H1 (cell line): ENCODE measurements around the gene ZFP91. TPM values are rescaled to one million over a fixed set of nuclear protein-coding genes. Genes with fewer than 3 reads are reported as not detected.

Experiments used
- CTCF ChIA-PET: fragments of 300-600 bp; sonication (Branson Sonifier 250); formaldehyde crosslinking; loops from one replicate; lab custom pipeline; 2021; ENCODE audit not compliant: partially characterized antibody; lab: Charles Lee
- POLR2A ChIA-PET: fragments of 300-600 bp; sonication (Branson Sonifier 250); formaldehyde crosslinking; loops from one replicate; lab custom pipeline; 2021; ENCODE audit warnings: inconsistent platforms; ENCODE audit not compliant: partially characterized antibody; lab: Charles Lee
- DNase-seq, 2 experiments: peaks; one replicate each; pipeline versions ENCODE4 v3.0.0 to v3.0.0-alpha.2; 2010 to 2022; ENCODE audit warnings: low spot score in 2 of 2, low read depth in 1 of 2, mixed read lengths in 1 of 2
- FAIRE-seq: peaks from 2 replicates; lab custom pipeline; 2011; peaks lifted over from hg19 to GRCh38; lab: Jason Lieb, UNC
- H2AFZ ChIP-seq: 2 replicates; pipeline ENCODE4 v1.8.1; 2012; ENCODE audit warnings: low read length, inconsistent platforms
- H2AK5ac ChIP-seq: 2 replicates; pipeline ENCODE4 v1.6.1; 2013; ENCODE audit warnings: low read depth, low read length
- H2BK120ac ChIP-seq: replicated peaks from 2 replicates; pipeline ENCODE3; 2013; ENCODE audit warnings: low read depth, low read length, inconsistent platforms
- H2BK12ac ChIP-seq: 2 replicates; pipeline ENCODE4 v1.6.1; 2013; ENCODE audit warnings: low read depth, low read length
- H2BK15ac ChIP-seq: 2 replicates; pipeline ENCODE4 v1.6.1; 2013; ENCODE audit warnings: low read length
- H2BK20ac ChIP-seq: 2 replicates; pipeline ENCODE4 v1.6.1; 2013; ENCODE audit warnings: low read length
- H2BK5ac ChIP-seq: 2 replicates; pipeline ENCODE4 v1.6.1; 2013; ENCODE audit warnings: low read depth, low read length
- H3K14ac ChIP-seq: 2 replicates; pipeline ENCODE4 v1.6.1; 2013; ENCODE audit warnings: inconsistent platforms; ENCODE audit not compliant: insufficient read length
- H3K18ac ChIP-seq: 2 replicates; pipeline ENCODE4 v1.6.1; 2013; ENCODE audit warnings: low read length; ENCODE audit errors: extremely low read depth
- H3K23ac ChIP-seq: 2 replicates; pipeline ENCODE4 v1.6.1; 2013; ENCODE audit warnings: inconsistent platforms; ENCODE audit not compliant: insufficient read length
- H3K23me2 ChIP-seq: 2 replicates; pipeline ENCODE4 v1.6.1; 2013; ENCODE audit warnings: low read depth, low read length
- H3K27ac ChIP-seq: 2 replicates; pipeline ENCODE4 v1.6.1; 2011; ENCODE audit warnings: low read depth, low read length, inconsistent platforms
- H3K27me3 ChIP-seq, 4 experiments: replicated peaks in 1 of 4; 1 replicate in 1 of 4; 2 replicates in 3 of 4; pipeline versions ENCODE4 v1.6.1 to v1.8.1; 2011 to 2013; ENCODE audit warnings: low read length in 3 of 4, mild to moderate bottlenecking in 3 of 4, inconsistent platforms in 2 of 4, mixed read lengths in 2 of 4, moderate library complexity in 1 of 4; ENCODE audit not compliant: control insufficient read depth in 3 of 4, insufficient read depth in 3 of 4; ENCODE audit errors: extremely low read depth in 1 of 4
- H3K36me3 ChIP-seq, 4 experiments: 2 replicates each; pipeline versions ENCODE4 v1.6.1 to v1.8.1; 2011 to 2013; ENCODE audit warnings: mild to moderate bottlenecking in 4 of 4, low read length in 3 of 4, moderate library complexity in 2 of 4, control low read depth in 1 of 4, inconsistent platforms in 1 of 4; ENCODE audit not compliant: insufficient read depth in 4 of 4, control insufficient read depth in 2 of 4
- H3K4ac ChIP-seq: replicated peaks from 2 replicates; pipeline ENCODE3; 2013; ENCODE audit warnings: low read length, low read depth, mixed read lengths, inconsistent platforms; ENCODE audit not compliant: insufficient read length
- H3K4me1 ChIP-seq, 4 experiments: replicated peaks in 1 of 4; 1 replicate in 1 of 4; 2 replicates in 3 of 4; pipeline versions ENCODE4 v1.6.1 to v1.8.1; 2011 to 2013; ENCODE audit warnings: low read length in 3 of 4, inconsistent platforms in 2 of 4, mixed read lengths in 1 of 4; ENCODE audit not compliant: insufficient read depth in 4 of 4, control insufficient read depth in 3 of 4
- H3K4me2 ChIP-seq, 2 experiments: 2 replicates each; pipeline versions ENCODE4 v1.6.1 to v1.8.1; 2011 to 2013; ENCODE audit warnings: low read depth in 2 of 2, low read length in 2 of 2, control low read depth in 1 of 2, inconsistent platforms in 1 of 2, mild to moderate bottlenecking in 1 of 2; ENCODE audit not compliant: insufficient read depth in 1 of 2
- H3K4me3 ChIP-seq, 4 experiments: fragments of 200-600, 300-600 bp in 1 of 4; sonication (generic), shearing (Covaris generic), sonication (Bioruptor Twin) in 1 of 4; 2 replicates each; pipeline versions ENCODE4 v1.5.1 to v1.8.1; 2011 to 2016; ENCODE audit warnings: low read length in 4 of 4, low read depth in 3 of 4, control low read depth in 2 of 4, inconsistent platforms in 2 of 4, mild to moderate bottlenecking in 2 of 4, mixed read lengths in 1 of 4, moderate library complexity in 1 of 4; ENCODE audit not compliant: insufficient read depth in 2 of 4; ENCODE audit errors: extremely low read depth in 1 of 4
- H3K56ac ChIP-seq: replicated peaks from 2 replicates; pipeline ENCODE3; 2013; ENCODE audit warnings: low read depth, mild to moderate bottlenecking, mixed read lengths, low read length, inconsistent platforms; ENCODE audit not compliant: insufficient read length
- H3K79me1 ChIP-seq: 2 replicates; pipeline ENCODE4 v1.6.1; 2013; ENCODE audit warnings: low read depth, low read length, control low read depth
- H3K79me2 ChIP-seq, 2 experiments: 2 replicates each; pipeline versions ENCODE4 v1.6.1 to v1.8.1; 2012 to 2013; ENCODE audit warnings: low read length in 2 of 2, mild to moderate bottlenecking in 2 of 2, inconsistent platforms in 1 of 2; ENCODE audit not compliant: insufficient read depth in 2 of 2, control insufficient read depth in 1 of 2
- H3K9ac ChIP-seq, 4 experiments: replicated peaks in 1 of 4; 1 replicate in 1 of 4; 2 replicates in 3 of 4; pipeline versions ENCODE4 v1.6.1 to v1.8.1; 2011 to 2013; ENCODE audit warnings: low read depth in 3 of 4, low read length in 3 of 4, control low read depth in 2 of 4, mild to moderate bottlenecking in 2 of 4, moderate library complexity in 2 of 4, inconsistent platforms in 1 of 4; ENCODE audit errors: extremely low read depth in 1 of 4
- H3K9me3 ChIP-seq, 2 experiments: 2 replicates each; pipeline versions ENCODE4 v1.6.1 to v1.8.1; 2012 to 2013; ENCODE audit warnings: mild to moderate bottlenecking in 2 of 2, moderate library complexity in 2 of 2, control low read depth in 1 of 2, inconsistent platforms in 1 of 2, low read depth in 1 of 2, low read length in 1 of 2, mixed read lengths in 1 of 2; ENCODE audit not compliant: insufficient read depth in 2 of 2
- H4K20me1 ChIP-seq, 2 experiments: replicated peaks in 1 of 2; 2 replicates each; pipeline versions ENCODE3 to v1.8.1; 2011 to 2013; ENCODE audit warnings: inconsistent platforms in 2 of 2, low read length in 2 of 2, mild to moderate bottlenecking in 1 of 2; ENCODE audit not compliant: insufficient read depth in 2 of 2, control insufficient read depth in 1 of 2
- H4K5ac ChIP-seq: 2 replicates; pipeline ENCODE4 v1.6.1; 2013; ENCODE audit warnings: low read length, low read depth, mixed read lengths, inconsistent platforms; ENCODE audit not compliant: insufficient read length
- H4K8ac ChIP-seq: 2 replicates; pipeline ENCODE4 v1.8.0; 2013; ENCODE audit warnings: mild to moderate bottlenecking, moderate library complexity, low read length, inconsistent platforms; ENCODE audit not compliant: insufficient read depth; ENCODE audit errors: extremely low read depth
- H4K91ac ChIP-seq: replicated peaks from 2 replicates; pipeline ENCODE3; 2013; ENCODE audit warnings: low read length, mixed read lengths, inconsistent platforms; ENCODE audit not compliant: insufficient read length
- ATF2 ChIP-seq: IDR thresholded peaks from 2 replicates; pipeline ENCODE4 v1.6.1; 2012; ENCODE audit warnings: low read length, inconsistent platforms
- BRCA1 ChIP-seq: IDR thresholded peaks from 2 replicates; pipeline ENCODE4 v1.6.1; 2012; ENCODE audit warnings: low read depth, low read length, improper control_type of control experiment
- CBX8 ChIP-seq: fragments of 300-800, 300-1000 bp; sonication (generic); IDR thresholded peaks from 2 replicates; pipeline ENCODE4 v1.7.1; 2016; ENCODE audit warnings: low read depth, low read length, borderline replicate concordance
- CTCF ChIP-seq, 3 experiments: IDR thresholded peaks; 1 replicate in 2 of 3; 2 replicates in 1 of 3; pipeline versions ENCODE4 v1.5.1 to v1.6.1; 2011; ENCODE audit warnings: low read length in 3 of 3, mild to moderate bottlenecking in 3 of 3, inconsistent platforms in 2 of 3, low read depth in 1 of 3, moderate library complexity in 1 of 3; ENCODE audit not compliant: insufficient read depth in 1 of 3; ENCODE audit errors: control extremely low read depth in 1 of 3
- E2F6 ChIP-seq: IDR thresholded peaks from 2 replicates; pipeline ENCODE4 v1.6.1; 2012; ENCODE audit warnings: inconsistent platforms
- POLR2A ChIP-seq, 2 experiments: IDR thresholded peaks; 1 replicate in 1 of 2; 2 replicates in 1 of 2; pipeline ENCODE4 v1.6.1; 2011; ENCODE audit warnings: low read depth in 2 of 2, low read length in 2 of 2, mild to moderate bottlenecking in 2 of 2; ENCODE audit errors: control extremely low read depth in 1 of 2
- POLR2AphosphoS5 ChIP-seq: IDR thresholded peaks from 2 replicates; pipeline ENCODE4 v1.6.1; 2011; ENCODE audit warnings: low read depth, low read length
- RBBP5 ChIP-seq: IDR thresholded peaks from 2 replicates; pipeline ENCODE4 v1.7.1; 2012; ENCODE audit warnings: low read depth, mild to moderate bottlenecking, inconsistent platforms, low read length, moderate library complexity, borderline replicate concordance
- RFX5 ChIP-seq: IDR thresholded peaks from 2 replicates; pipeline ENCODE4 v1.6.1; 2011; ENCODE audit warnings: low read depth, low read length, improper control_type of control experiment, borderline replicate concordance
- TCF12 ChIP-seq: IDR thresholded peaks from 2 replicates; pipeline ENCODE4 v1.6.1; 2011; ENCODE audit warnings: low read depth, mild to moderate bottlenecking, low read length
- polyA plus RNA-seq, 7 experiments: library from polyadenylated mRNA; depleted of rRNA in 3 of 7; stranded (reverse) in 5 of 7; unstranded in 2 of 7; fragments of >200 nt in 5 of 7; fragments of 200-250 nt in 2 of 7; gene quantifications; 1 replicate in 5 of 7; 2 replicates in 1 of 7; 4 replicates in 1 of 7; pipeline versions ENCODE4 v1.2.1 to v1.2.3, GENCODE V29; 2011 to 2013; ENCODE audit warnings: missing spikeins in 2 of 7, mixed read lengths in 2 of 7
- total RNA-seq: library from RNA; stranded (reverse); fragmentation: NEBNext Ultra II Directional; extraction: Animal tissue kit (Norgen Biotek cat#: 25700); gene quantifications from 2 replicates; pipeline ENCODE4 v1.2.1, GENCODE V29; 2021

ZFP91 gene
- total and polyA plus RNA-seq, 2 of the 8 experiments (the other 6 are each of a cell fraction or from before 2014, with no cell fraction given): 10.7 to 29.0 TPM

GRCh38 chr11:58564231-58564630, 14.6 kb upstream of the ZFP91 start:
- Histone ChIP-seq H3K27me3 (no peaks in the 10 kb centered on the region), H3K23ac (no peak overlapping the region), H4K8ac (no peak overlapping the region), H2BK20ac (no peak overlapping the region), H2BK120ac (no peak overlapping the region), H2AK5ac (no peak overlapping the region), H3K27ac (no peak overlapping the region), H2BK15ac (no peak overlapping the region), H3K36me3 (no peaks in the 10 kb centered on the region), H3K4me2 (no peak overlapping the region), H3K9ac (no peak overlapping the region), H2AFZ (no peak overlapping the region), H3K23me2 (no peaks in the 10 kb centered on the region), H3K4me3 (no peak overlapping the region), H3K9me3 (no peaks in the 10 kb centered on the region), H4K20me1 (no peaks in the 10 kb centered on the region), H4K5ac (no peak overlapping the region), H3K56ac (no peak overlapping the region), H2BK12ac (no peak overlapping the region), H3K4ac (no peak overlapping the region), H3K79me2 (no peaks in the 10 kb centered on the region), H3K79me1 (no peaks in the 10 kb centered on the region), H2BK5ac (no peak overlapping the region), H4K91ac (no peak overlapping the region), H3K14ac (no peak overlapping the region), H3K18ac (no peak overlapping the region), H3K4me1 (no peaks in the 10 kb centered on the region)
- FAIRE-seq (no peak), DNase-seq (no peak)
- CTCF ChIA-PET: interaction anchor here (1.0 to 2.3 kb wide), 3 partner anchors 13 to 66 kb away, joined by 3 to 7 read pairs (median 3); no protein-coding TSS in a partner anchor
- POLR2A ChIA-PET: no interaction called here
- TF ChIP-seq ATF2: no peak
- TF ChIP-seq TCF12: no peak
- no peak for TF ChIP-seq RFX5
- no peak for TF ChIP-seq E2F6
- TF ChIP-seq CTCF (IDR thresholded peaks at IDR 0.05; ENCODE audit: control extremely low read depth in 1 of 3, insufficient read depth in 1 of 3, low read depth in 1 of 3, low read length in 3 of 3): no peak
- TF ChIP-seq POLR2A (IDR thresholded peaks at IDR 0.05; ENCODE audit: control extremely low read depth in 1 of 2, low read depth in 2 of 2, low read length in 2 of 2): no peak
- TF ChIP-seq RBBP5: no peak
- TF ChIP-seq POLR2AphosphoS5: no peak
- no peak for TF ChIP-seq BRCA1
- TF ChIP-seq CBX8: no peak
